ENCODE measurements around the gene TRABD2B.
A peak's percentile ranks its signal among the peaks of the same experiment; 100 is the strongest.

The TRABD2B gene

GRCh38 chr1:47841356-47841755 lies 155.8 kb downstream of the TRABD2B start:
- Histone ChIP-seq H3K4me3 (ENCODE audit: low read length in 2 of 2) (no peak overlapping the region), H3K14ac (ENCODE audit: low read length) (no peak overlapping the region), H3K36me3 (replicated peaks in 1 of 2; ENCODE audit: control insufficient read depth in 2 of 2, insufficient read depth in 2 of 2, low read length in 2 of 2) (no peaks in the 10 kb centered on the region), H3K4me2 (ENCODE audit: insufficient read depth, low read length, poor library complexity, severe bottlenecking) (no peak overlapping the region), H2AK5ac (ENCODE audit: low read depth, low read length) (no peak overlapping the region), H3K27ac (replicated peaks; ENCODE audit: low read length) (no peak overlapping the region), H3K4me1 (ENCODE audit: control insufficient read depth in 2 of 2, insufficient read depth in 1 of 2, low read depth in 1 of 2, low read length in 2 of 2) (peaks cover 0 to 15% of the 10 kb centered on the region in 2 donors), H2BK12ac (ENCODE audit: low read length) (no peak overlapping the region), H3K9ac (ENCODE audit: low read depth, low read length, poor library complexity) (no peak overlapping the region), H2AFZ (ENCODE audit: low read length) (no peak overlapping the region), H3K9me3 (replicated peaks in 1 of 2; ENCODE audit: control insufficient read depth in 2 of 2, insufficient read depth in 1 of 2, low read depth in 1 of 2, low read length in 2 of 2) (no peaks in the 10 kb centered on the region), H3K4ac (ENCODE audit: low read length) (no peak overlapping the region), H3K79me1 (ENCODE audit: low read depth, low read length) (no peaks in the 10 kb centered on the region), H3K18ac (ENCODE audit: low read length) (peak overlapping the region; percentile 15), H2BK15ac (ENCODE audit: low read length) (no peak overlapping the region), H3K27me3 (ENCODE audit: control insufficient read depth in 3 of 3, insufficient read depth in 3 of 3, low read depth in 1 of 3, low read length in 3 of 3) (no peaks in the 10 kb centered on the region), H4K91ac (ENCODE audit: low read depth, low read length, poor library complexity) (no peak overlapping the region), H2BK120ac (ENCODE audit: low read depth, low read length) (no peak overlapping the region), H3K23ac (ENCODE audit: low read depth, low read length, poor library complexity) (no peak overlapping the region), H4K8ac (ENCODE audit: low read depth, low read length) (no peak overlapping the region), H2BK5ac (ENCODE audit: low read length) (no peak overlapping the region)
- DNase-seq (ENCODE audit: low spot score): no peak
- WGBS, 2 donors (ENCODE audit: extremely low coverage in 2 of 2, insufficient read length in 2 of 2, insufficient replicate concordance in 1 of 2): no CpG with 5 or more reads among the region's 3 CpGs

GRCh38 chr1:47840393-47841190 lies 156.6 kb downstream of the TRABD2B start:
- no peak overlapping the region for H2BK15ac ChIP-seq (ENCODE audit: low read length)
- no peak overlapping the region for H3K14ac ChIP-seq (ENCODE audit: low read length)
- no peaks in the 10 kb centered on the region for H3K27me3 ChIP-seq (ENCODE audit: control insufficient read depth in 3 of 3, insufficient read depth in 3 of 3, low read depth in 1 of 3, low read length in 3 of 3)
- no peak overlapping the region for H4K91ac ChIP-seq (ENCODE audit: low read depth, low read length, poor library complexity)
- no peak overlapping the region for H3K4me3 ChIP-seq (ENCODE audit: low read length in 2 of 2)
- DNase-seq (ENCODE audit: low spot score): no peak
- no peak overlapping the region for H2AK5ac ChIP-seq (ENCODE audit: low read depth, low read length)
- H3K23ac ChIP-seq (ENCODE audit: low read depth, low read length, poor library complexity): no peak overlapping the region
- H2BK12ac ChIP-seq (ENCODE audit: low read length): no peak overlapping the region
- no peak overlapping the region for H3K27ac ChIP-seq (replicated peaks; ENCODE audit: low read length)
- peaks cover 0 to 15% of the 10 kb centered on the region in 2 donors for H3K4me1 ChIP-seq (ENCODE audit: control insufficient read depth in 2 of 2, insufficient read depth in 1 of 2, low read depth in 1 of 2, low read length in 2 of 2)
- H3K4ac ChIP-seq (ENCODE audit: low read length): no peak overlapping the region
- WGBS, 2 donors (ENCODE audit: extremely low coverage in 2 of 2, insufficient read length in 2 of 2, insufficient replicate concordance in 1 of 2): no CpG with 5 or more reads among the region's 4 CpGs
- H4K8ac ChIP-seq (ENCODE audit: low read depth, low read length): no peak overlapping the region
- H2BK5ac ChIP-seq (ENCODE audit: low read length): no peak overlapping the region
- H2BK120ac ChIP-seq (ENCODE audit: low read depth, low read length): no peak overlapping the region
- no peaks in the 10 kb centered on the region for H3K9me3 ChIP-seq (replicated peaks in 1 of 2; ENCODE audit: control insufficient read depth in 2 of 2, insufficient read depth in 1 of 2, low read depth in 1 of 2, low read length in 2 of 2)
- no peak overlapping the region for H3K9ac ChIP-seq (ENCODE audit: low read depth, low read length, poor library complexity)
- H3K18ac ChIP-seq (ENCODE audit: low read length): no peak overlapping the region
- no peak overlapping the region for H3K4me2 ChIP-seq (ENCODE audit: insufficient read depth, low read length, poor library complexity, severe bottlenecking)
- H3K36me3 ChIP-seq (replicated peaks in 1 of 2; ENCODE audit: control insufficient read depth in 2 of 2, insufficient read depth in 2 of 2, low read length in 2 of 2): no peaks in the 10 kb centered on the region
- H3K79me1 ChIP-seq (ENCODE audit: low read depth, low read length): no peaks in the 10 kb centered on the region
- H2AFZ ChIP-seq (ENCODE audit: low read length): no peak overlapping the region

GRCh38 chr1:47839433-47839760 lies 157.8 kb downstream of the TRABD2B start:
- peaks cover 0 to under 1% of the 10 kb centered on the region in 2 donors for H3K9me3 ChIP-seq (replicated peaks in 1 of 2; ENCODE audit: control insufficient read depth in 2 of 2, insufficient read depth in 1 of 2, low read depth in 1 of 2, low read length in 2 of 2)
- H2BK120ac ChIP-seq (ENCODE audit: low read depth, low read length): no peak overlapping the region
- DNase-seq (ENCODE audit: low spot score): no peak
- H2AK5ac ChIP-seq (ENCODE audit: low read depth, low read length): no peak overlapping the region
- no peak overlapping the region for H2BK15ac ChIP-seq (ENCODE audit: low read length)
- no peak overlapping the region for H3K4me3 ChIP-seq (ENCODE audit: low read length in 2 of 2)
- H4K8ac ChIP-seq (ENCODE audit: low read depth, low read length): no peak overlapping the region
- peaks cover 0 to 15% of the 10 kb centered on the region in 2 donors for H3K4me1 ChIP-seq (ENCODE audit: control insufficient read depth in 2 of 2, insufficient read depth in 1 of 2, low read depth in 1 of 2, low read length in 2 of 2)
- H3K9ac ChIP-seq (ENCODE audit: low read depth, low read length, poor library complexity): peak overlapping the region; percentile 8
- H3K36me3 ChIP-seq (replicated peaks in 1 of 2; ENCODE audit: control insufficient read depth in 2 of 2, insufficient read depth in 2 of 2, low read length in 2 of 2): no peaks in the 10 kb centered on the region
- no peak overlapping the region for H3K23ac ChIP-seq (ENCODE audit: low read depth, low read length, poor library complexity)
- H3K4me2 ChIP-seq (ENCODE audit: insufficient read depth, low read length, poor library complexity, severe bottlenecking): no peak overlapping the region
- no peak overlapping the region for H3K4ac ChIP-seq (ENCODE audit: low read length)
- H3K14ac ChIP-seq (ENCODE audit: low read length): no peak overlapping the region
- H3K27ac ChIP-seq (replicated peaks; ENCODE audit: low read length): no peak overlapping the region
- H2BK5ac ChIP-seq (ENCODE audit: low read length): no peak overlapping the region
- no peaks in the 10 kb centered on the region for H3K27me3 ChIP-seq (ENCODE audit: control insufficient read depth in 3 of 3, insufficient read depth in 3 of 3, low read depth in 1 of 3, low read length in 3 of 3)
- no peak overlapping the region for H3K18ac ChIP-seq (ENCODE audit: low read length)
- H3K79me1 ChIP-seq (ENCODE audit: low read depth, low read length): no peaks in the 10 kb centered on the region
- no peak overlapping the region for H2BK12ac ChIP-seq (ENCODE audit: low read length)
- no CpG with 5 or more reads among the region's 4 CpGs for WGBS, 2 donors (ENCODE audit: extremely low coverage in 2 of 2, insufficient read length in 2 of 2, insufficient replicate concordance in 1 of 2)
- H4K91ac ChIP-seq (ENCODE audit: low read depth, low read length, poor library complexity): no peak overlapping the region
- no peak overlapping the region for H2AFZ ChIP-seq (ENCODE audit: low read length)

GRCh38 chr1:47838562-47839432 lies 158.4 kb downstream of the TRABD2B start:
- no peaks in the 10 kb centered on the region for H3K79me1 ChIP-seq (ENCODE audit: low read depth, low read length)

More at GRCh38 chr1:47838562-47839432, 158.4 kb downstream of the TRABD2B start:
- no CpG with 5 or more reads among the region's 16 CpGs for WGBS, 2 donors (ENCODE audit: extremely low coverage in 2 of 2, insufficient read length in 2 of 2, insufficient replicate concordance in 1 of 2)
- no peak overlapping the region for H3K23ac ChIP-seq (ENCODE audit: low read depth, low read length, poor library complexity)
- H2AFZ ChIP-seq (ENCODE audit: low read length): no peak overlapping the region
- H3K4me3 ChIP-seq (ENCODE audit: low read length in 2 of 2): no peak overlapping the region
- H3K4me2 ChIP-seq (ENCODE audit: insufficient read depth, low read length, poor library complexity, severe bottlenecking): no peak overlapping the region
- peak overlapping the region; percentile 13 for H2AK5ac ChIP-seq (ENCODE audit: low read depth, low read length)
- no peak overlapping the region for H2BK5ac ChIP-seq (ENCODE audit: low read length)
- H3K4me1 ChIP-seq (ENCODE audit: control insufficient read depth in 2 of 2, insufficient read depth in 1 of 2, low read depth in 1 of 2, low read length in 2 of 2): peaks cover 0 to 15% of the 10 kb centered on the region in 2 donors
- H3K27me3 ChIP-seq (ENCODE audit: control insufficient read depth in 3 of 3, insufficient read depth in 3 of 3, low read depth in 1 of 3, low read length in 3 of 3): no peaks in the 10 kb centered on the region
- no peak overlapping the region for H2BK15ac ChIP-seq (ENCODE audit: low read length)
- H3K18ac ChIP-seq (ENCODE audit: low read length): peak overlapping the region; percentile 11
- peaks cover 0 to 1% of the 10 kb centered on the region in 2 donors for H3K9me3 ChIP-seq (replicated peaks in 1 of 2; ENCODE audit: control insufficient read depth in 2 of 2, insufficient read depth in 1 of 2, low read depth in 1 of 2, low read length in 2 of 2)
- no peak overlapping the region for H2BK120ac ChIP-seq (ENCODE audit: low read depth, low read length)
- no peak overlapping the region for H4K8ac ChIP-seq (ENCODE audit: low read depth, low read length)
- no peak overlapping the region for H3K4ac ChIP-seq (ENCODE audit: low read length)
- H3K27ac ChIP-seq (replicated peaks; ENCODE audit: low read length): no peak overlapping the region
- no peak overlapping the region for H3K9ac ChIP-seq (ENCODE audit: low read depth, low read length, poor library complexity)
- no peak for DNase-seq (ENCODE audit: low spot score)
- H2BK12ac ChIP-seq (ENCODE audit: low read length): no peak overlapping the region
- H4K91ac ChIP-seq (ENCODE audit: low read depth, low read length, poor library complexity): no peak overlapping the region
- no peaks in the 10 kb centered on the region for H3K36me3 ChIP-seq (replicated peaks in 1 of 2; ENCODE audit: control insufficient read depth in 2 of 2, insufficient read depth in 2 of 2, low read length in 2 of 2)
- peak overlapping the region; percentile 13 for H3K14ac ChIP-seq (ENCODE audit: low read length)

All from neuronal stem cell (in vitro differentiated cells).